Skeletal muscle cell (primary cell): ENCODE data around the gene TFIP11.

ENCODE experiments used
- DNase-seq: peaks from one replicate; pipeline ENCODE4 v3.0.0-alpha.2; 2010; ENCODE audit warnings: low read depth
- H3K4me3 ChIP-seq: 2 replicates; pipeline ENCODE4 v1.5.1; 2011; ENCODE audit warnings: low read depth, mild to moderate bottlenecking, control low read depth, low read length, moderate library complexity

Gene TFIP11

DNA sequence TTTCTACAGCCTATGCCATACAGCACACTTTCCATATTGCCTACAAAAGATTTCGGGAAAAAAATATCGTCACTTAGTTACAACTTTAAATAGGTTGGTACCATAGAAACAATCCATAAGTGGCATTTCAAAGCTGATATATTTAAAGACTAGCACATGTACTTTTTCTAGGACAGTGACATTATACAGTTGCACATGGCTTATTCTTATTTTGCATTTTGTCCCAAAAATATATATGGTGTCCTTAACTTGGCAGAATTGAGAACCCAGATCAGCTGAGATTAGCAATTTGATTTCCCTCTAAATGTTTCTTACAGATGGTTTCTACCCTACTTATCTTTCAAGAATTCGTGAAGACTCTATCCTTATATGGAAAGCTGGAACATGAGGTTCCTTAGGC lies 3.7 kb upstream of the TFIP11 start:
- no peak overlapping the region for H3K4me3 ChIP-seq
- no peak for DNase-seq

- no peak for DNase-seq
- no peak overlapping the region for H3K4me3 ChIP-seq
Observed at GRCh38 chr22:26514419-26515161, 2.3 kb upstream of the TFIP11 start.

GRCh38 chr22:26513838-26514237 lies 1.6 kb upstream of the TFIP11 start:
- H3K4me3 ChIP-seq: no peak overlapping the region
- no peak for DNase-seq

DNA sequence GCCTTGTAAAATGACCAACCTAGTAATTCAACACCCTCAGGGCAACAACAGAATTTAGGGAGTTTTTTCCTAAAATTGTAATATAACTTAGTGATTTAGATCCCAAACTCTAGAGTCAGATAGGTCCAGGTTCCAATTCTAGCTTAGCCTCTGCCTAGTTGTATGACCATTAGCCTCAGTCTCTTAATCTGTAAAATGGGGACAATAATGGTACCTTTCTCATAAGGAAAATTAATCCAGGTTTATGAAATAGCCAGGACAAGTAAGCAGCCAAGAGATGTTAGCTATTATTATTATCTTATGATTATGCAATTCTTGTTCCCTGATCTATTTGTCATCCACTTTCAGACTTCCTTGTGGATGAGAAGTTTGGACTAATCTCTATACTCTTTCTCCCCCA lies 4.1 kb downstream of the TFIP11 start:
- no peak for DNase-seq
- no peak overlapping the region for H3K4me3 ChIP-seq

- DNase-seq: no peak
Observed at GRCh38 chr22:26503758-26504157, 8.5 kb downstream of the TFIP11 start.

DNA sequence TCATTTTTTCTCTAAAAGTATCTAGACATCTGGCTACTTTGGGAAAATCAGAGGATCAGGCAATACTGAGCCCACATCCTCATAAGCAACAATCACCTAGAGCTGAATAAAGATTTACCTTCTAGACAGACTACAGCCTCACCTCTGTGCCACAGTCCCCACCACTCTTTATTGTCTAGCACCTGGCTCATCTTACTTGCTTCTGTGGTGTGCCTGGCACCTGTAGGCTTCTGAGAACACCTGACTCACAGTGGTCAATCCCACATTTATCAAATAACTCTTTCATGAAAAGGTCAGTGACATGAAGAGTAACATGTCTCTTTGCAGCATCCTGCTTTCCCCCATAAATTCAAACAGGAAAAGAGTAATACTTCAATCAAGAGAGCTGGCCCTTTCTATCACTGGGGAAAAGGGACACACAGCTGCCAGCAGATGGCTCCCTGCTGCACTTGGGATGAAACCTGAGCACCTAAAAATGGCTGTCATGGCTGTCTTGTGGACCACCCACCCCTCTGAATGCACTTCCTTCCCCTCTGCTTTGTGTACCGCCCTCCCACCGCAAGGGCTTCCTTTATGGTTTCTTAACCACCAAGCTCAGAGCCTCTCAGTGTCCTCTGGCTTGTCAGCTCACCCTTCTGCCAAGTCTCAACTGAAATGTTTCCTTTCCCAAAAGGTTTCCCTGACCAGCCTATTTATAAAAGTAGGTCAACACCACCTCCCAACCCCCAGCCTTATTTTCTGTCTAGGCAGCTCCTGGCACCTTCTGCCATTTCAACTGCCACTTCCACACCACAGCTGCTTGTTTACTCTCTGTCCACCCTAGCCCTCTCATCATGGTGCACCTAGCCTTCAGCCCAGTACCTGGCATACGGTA lies 9.3 kb downstream of the TFIP11 start:
- DNase-seq: no peak
- H3K4me3 ChIP-seq: no peak overlapping the region

More at GRCh38 chr22:26503758-26504157, 8.5 kb downstream of the TFIP11 start:
- no peak overlapping the region for H3K4me3 ChIP-seq

DNA sequence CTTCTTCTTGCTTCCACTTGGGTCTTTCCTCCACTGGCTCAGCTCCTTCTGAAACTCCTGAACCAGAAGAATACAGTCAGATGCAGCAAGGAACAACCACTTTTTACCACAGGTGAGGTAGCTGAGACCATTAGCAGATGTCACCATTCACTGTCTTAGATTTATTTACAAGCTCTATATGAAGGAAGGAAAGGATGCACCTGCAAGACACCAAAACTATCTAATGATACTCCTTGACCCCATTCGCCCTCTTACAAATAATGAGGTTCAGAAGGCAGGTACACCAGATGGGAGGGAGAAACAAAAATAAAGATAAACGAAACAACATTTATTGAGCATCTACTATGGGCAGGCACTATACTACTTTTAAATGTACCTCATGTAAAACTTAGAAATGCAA lies 10.3 kb downstream of the TFIP11 start:
- DNase-seq: no peak
- no peak overlapping the region for H3K4me3 ChIP-seq

DNA sequence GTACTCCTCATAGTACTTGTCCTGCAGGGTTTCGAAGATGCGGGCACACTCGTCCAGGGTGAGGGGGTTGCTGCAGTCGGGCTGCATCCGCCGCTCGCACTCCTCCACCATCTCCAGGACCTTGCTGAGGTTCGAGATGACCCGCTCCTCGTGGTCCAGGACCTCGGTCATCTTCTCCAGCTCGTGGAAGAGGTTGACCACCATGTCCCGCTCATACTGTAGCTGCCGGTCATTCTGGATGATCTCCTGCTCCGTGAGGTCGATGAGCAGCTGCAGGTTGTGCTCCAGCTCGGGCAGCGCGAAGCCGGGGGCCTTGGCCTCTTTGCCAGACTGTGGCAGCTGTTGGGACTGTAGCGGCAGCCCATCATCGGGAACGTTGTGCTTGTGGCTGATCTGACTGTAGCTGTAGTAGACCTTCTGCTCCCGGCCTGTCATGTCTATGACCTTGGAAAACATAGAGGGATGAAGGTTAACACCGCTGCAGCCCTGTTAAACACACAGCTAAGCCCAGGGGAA lies 13.0 kb downstream of the TFIP11 start:
- no peak overlapping the region for H3K4me3 ChIP-seq
- DNase-seq: no peak

DNA sequence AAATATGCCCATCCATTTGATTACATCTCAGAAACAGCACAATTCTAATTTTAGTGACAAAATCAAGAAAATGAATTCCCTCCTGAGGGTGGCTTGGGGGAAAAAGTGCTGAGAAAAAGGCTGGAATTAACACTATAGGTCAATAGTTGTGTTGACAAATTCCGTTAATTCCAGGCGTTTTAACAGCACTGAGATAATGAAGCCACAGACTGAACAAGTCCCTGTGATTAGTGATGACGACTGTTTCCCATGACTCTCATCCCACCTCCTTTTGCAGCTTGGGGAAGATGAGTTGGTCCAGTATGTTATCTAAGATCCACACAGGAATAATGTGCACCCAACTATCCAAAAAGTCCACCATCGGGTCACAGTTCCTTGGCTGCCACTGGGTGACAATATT lies 15.8 kb downstream of the TFIP11 start:
- H3K4me3 ChIP-seq: no peak overlapping the region
- no peak for DNase-seq

DNA sequence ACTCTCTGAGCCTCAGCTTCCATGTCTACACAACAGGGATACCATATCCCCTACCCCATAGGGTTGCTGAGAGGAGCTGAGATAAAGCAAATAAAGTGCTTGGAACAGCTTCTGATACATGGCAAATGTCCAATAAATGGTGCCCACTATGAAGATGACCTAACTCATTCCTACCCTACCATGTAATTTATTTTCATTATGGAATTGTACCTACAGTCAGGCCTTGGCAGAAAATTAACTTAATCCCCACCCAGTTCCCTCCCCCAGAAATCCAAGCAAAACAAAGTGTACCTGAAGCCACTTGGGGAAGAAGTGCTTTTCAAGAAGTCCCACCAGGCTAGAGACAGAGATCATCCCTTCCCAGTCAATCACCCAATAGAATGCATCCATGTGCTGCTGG lies 17.8 kb downstream of the TFIP11 start:
- H3K4me3 ChIP-seq: no peak overlapping the region
- no peak for DNase-seq

DNA sequence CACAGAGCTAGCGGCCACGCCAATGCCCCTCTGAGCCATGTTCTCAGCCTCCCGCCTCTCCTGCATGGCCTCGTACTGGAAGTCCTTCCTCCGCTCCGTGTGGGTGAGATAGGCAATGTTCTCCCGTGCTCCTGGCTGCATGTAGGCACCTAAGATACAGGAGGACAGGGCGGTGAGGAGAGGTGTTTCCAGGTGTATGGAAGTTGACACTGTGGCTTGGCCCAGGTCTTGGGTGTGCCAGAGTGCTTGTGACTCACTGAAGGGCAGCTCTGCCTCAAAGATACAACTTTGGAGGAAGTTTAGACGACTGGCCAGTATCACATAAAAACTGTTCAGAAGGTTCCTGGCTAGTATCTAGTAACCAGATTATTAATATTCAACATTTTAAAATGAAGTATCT lies 20.1 kb downstream of the TFIP11 start:
- DNase-seq: no peak

GRCh38 chr22:26489447-26490036 lies 22.7 kb downstream of the TFIP11 start:
- no peak for DNase-seq
- H3K4me3 ChIP-seq: no peak overlapping the region

More for the DNA sequence above, 20.1 kb downstream of the TFIP11 start:
- H3K4me3 ChIP-seq: no peak overlapping the region

GRCh38 chr22:26487996-26488395 lies 24.3 kb downstream of the TFIP11 start:
- H3K4me3 ChIP-seq: no peak overlapping the region
- no peak for DNase-seq

GRCh38 chr22:26486394-26486793 lies 25.9 kb downstream of the TFIP11 start:
- no peak overlapping the region for H3K4me3 ChIP-seq
- DNase-seq: no peak

DNA sequence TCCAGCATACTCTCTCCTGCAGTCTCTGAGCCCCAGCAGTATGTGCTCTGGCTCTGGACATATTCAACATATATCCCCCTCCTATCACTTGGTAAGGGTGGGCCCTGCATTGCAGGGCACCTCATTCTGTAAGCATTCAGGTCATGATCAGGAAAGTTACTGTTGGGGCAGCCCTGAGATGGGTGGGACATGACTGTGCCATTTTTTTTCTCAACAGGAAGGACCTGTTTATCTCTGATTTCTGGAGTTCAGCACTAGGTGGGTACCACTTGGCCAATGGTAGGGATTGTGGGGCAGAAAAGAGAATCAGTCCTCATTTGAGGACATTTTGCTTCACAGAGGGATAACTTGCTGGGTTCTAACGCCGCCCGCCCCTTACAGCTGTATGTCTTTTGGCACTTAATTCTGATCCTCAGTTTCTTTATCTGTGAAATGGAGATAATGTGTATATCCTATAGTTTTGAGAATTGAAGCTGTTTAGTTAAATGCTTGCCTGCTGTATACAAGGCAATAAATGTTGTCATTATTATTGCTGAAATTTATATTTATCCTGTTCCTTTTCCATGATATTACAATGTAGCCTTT lies 26.4 kb downstream of the TFIP11 start:
- no peak for DNase-seq

DNA sequence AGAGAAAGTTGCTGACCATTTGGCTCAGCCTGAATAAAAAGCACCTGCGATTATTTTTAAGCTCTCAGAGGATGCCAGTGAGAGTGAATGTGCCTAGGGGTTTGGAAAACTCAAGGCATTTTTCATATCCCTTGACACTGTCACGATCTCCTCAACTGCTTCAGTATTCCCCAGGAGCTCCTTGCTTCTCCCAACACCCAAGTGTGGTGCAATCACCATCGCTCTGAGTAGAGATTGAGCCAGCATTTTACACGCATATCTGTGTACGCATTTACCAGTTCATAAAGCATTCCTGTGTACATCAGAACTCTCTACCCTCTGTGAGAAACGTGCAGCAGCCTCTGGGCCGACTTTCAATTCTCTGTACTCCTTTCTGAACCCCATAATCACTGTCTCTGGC lies 27.3 kb downstream of the TFIP11 start:
- H3K4me3 ChIP-seq: no peak overlapping the region
- no peak for DNase-seq

More for the DNA sequence above, 26.4 kb downstream of the TFIP11 start:
- no peak overlapping the region for H3K4me3 ChIP-seq

DNA sequence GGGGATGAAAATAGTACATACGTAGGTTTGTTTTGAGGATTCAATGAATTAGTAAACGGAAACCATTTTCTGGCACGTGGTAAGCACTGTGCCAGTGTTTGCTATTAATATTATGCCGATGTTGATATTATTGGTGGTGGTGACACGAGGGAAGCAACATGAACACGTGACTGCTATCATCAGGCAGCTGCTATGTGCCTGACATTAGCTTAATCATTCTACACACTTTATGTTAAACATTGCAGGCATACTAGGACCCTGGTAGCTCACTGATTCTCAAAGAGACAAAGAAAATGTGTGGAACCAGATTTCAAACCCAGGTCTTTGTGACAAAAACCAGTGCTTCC lies 27.9 kb downstream of the TFIP11 start:
- peak overlapping the region; percentile 93 for H3K4me3 ChIP-seq
- DNase-seq: no peak

GRCh38 chr22:26483439-26484359 lies 28.6 kb downstream of the TFIP11 start, which contains the start of the genes HPS4 and SRRD:
Gene HPS4, minus strand, starts transcription at chr22:26483783. Its CDS starts 2,021 bp downstream, at chr22:26481762.
Gene SRRD, plus strand, starts transcription at chr22:26483877. Its CDS starts 14 bp downstream, at chr22:26483891.
- DNase-seq: peak; percentile 66
- peak within 1 kb of the TSS; percentile 93 for H3K4me3 ChIP-seq

- no peak for DNase-seq
- H3K4me3 ChIP-seq: peak overlapping the region; percentile 93
Observed at GRCh38 chr22:26483043-26483438, 29.2 kb downstream of the TFIP11 start.
